ENCODE data around the gene GHR. TPM values are rescaled to one million over a fixed set of nuclear protein-coding genes. Genes with fewer than 3 reads are reported as not detected.

GHR gene
- total RNA-seq, 4 donors from 2014 or later: 16.9 to 20.9 (median 20.2) TPM

GRCh38 chr5:42520203-42520602 lies 97.0 kb downstream of the GHR start:
- Histone ChIP-seq H3K4me1 (peaks cover 6% of the 10 kb centered on the region), H3K9me3 (no peaks in the 10 kb centered on the region), H3K4me3 (no peak overlapping the region), H3K36me3 (no peaks in the 10 kb centered on the region), H3K27me3 (no peaks in the 10 kb centered on the region), H3K27ac (no peak overlapping the region)
- DNase-seq (ENCODE audit: low spot score in 2 of 2): no peak
- TF ChIP-seq POLR2A (IDR thresholded peaks at IDR 0.05) (no peak), POLR2AphosphoS5 (IDR thresholded peaks at IDR 0.05) (no peak), CTCF (IDR thresholded peaks at IDR 0.05) (no peak), EP300 (IDR thresholded peaks at IDR 0.05) (no peak)

GRCh38 chr5:42520957-42521356 lies 97.7 kb downstream of the GHR start:
- Histone ChIP-seq H3K9me3 (no peaks in the 10 kb centered on the region), H3K27me3 (no peaks in the 10 kb centered on the region), H3K36me3 (no peaks in the 10 kb centered on the region), H3K27ac (no peak overlapping the region), H3K4me1 (peaks cover 6% of the 10 kb centered on the region), H3K4me3 (no peak overlapping the region)
- no peak for DNase-seq (ENCODE audit: low spot score in 2 of 2)
- WGBS: 83% methylated on average over 4 of the region's 4 CpGs
- TF ChIP-seq POLR2AphosphoS5 (IDR thresholded peaks at IDR 0.05) (no peak), POLR2A (IDR thresholded peaks at IDR 0.05) (no peak), EP300 (IDR thresholded peaks at IDR 0.05) (no peak), CTCF (IDR thresholded peaks at IDR 0.05) (no peak)

GRCh38 chr5:42521406-42521805 lies 98.2 kb downstream of the GHR start:
- no peaks in the 10 kb centered on the region for H3K9me3 ChIP-seq
- no peak overlapping the region for H3K27ac ChIP-seq
- DNase-seq (ENCODE audit: low spot score in 2 of 2): no peak
- WGBS: 73% methylated on average over 2 of the region's 2 CpGs
- TF ChIP-seq POLR2AphosphoS5 (IDR thresholded peaks at IDR 0.05): no peak
- TF ChIP-seq POLR2A (IDR thresholded peaks at IDR 0.05): no peak
- no peak for TF ChIP-seq CTCF (IDR thresholded peaks at IDR 0.05)
- no peak for TF ChIP-seq EP300 (IDR thresholded peaks at IDR 0.05)
- H3K4me3 ChIP-seq: no peak overlapping the region
- no peaks in the 10 kb centered on the region for H3K36me3 ChIP-seq
- H3K27me3 ChIP-seq: no peaks in the 10 kb centered on the region
- peaks cover 6% of the 10 kb centered on the region for H3K4me1 ChIP-seq

GRCh38 chr5:42522783-42523182 lies 99.5 kb downstream of the GHR start:
- peaks cover 6% of the 10 kb centered on the region for H3K4me1 ChIP-seq
- 55% methylated on average over 1 of the region's 1 CpG for WGBS
- H3K27me3 ChIP-seq: no peaks in the 10 kb centered on the region
- H3K4me3 ChIP-seq: no peak overlapping the region
- no peaks in the 10 kb centered on the region for H3K9me3 ChIP-seq
- H3K27ac ChIP-seq: no peak overlapping the region
- DNase-seq (ENCODE audit: low spot score in 2 of 2): no peak
- H3K36me3 ChIP-seq: no peaks in the 10 kb centered on the region
- TF ChIP-seq CTCF (IDR thresholded peaks at IDR 0.05) (no peak), POLR2AphosphoS5 (IDR thresholded peaks at IDR 0.05) (no peak), POLR2A (IDR thresholded peaks at IDR 0.05) (no peak), EP300 (IDR thresholded peaks at IDR 0.05) (no peak)

GRCh38 chr5:42526179-42526578 lies 102.9 kb downstream of the GHR start:
- Histone ChIP-seq H3K4me3 (no peak overlapping the region), H3K27ac (no peak overlapping the region), H3K27me3 (no peaks in the 10 kb centered on the region), H3K9me3 (no peaks in the 10 kb centered on the region), H3K36me3 (no peaks in the 10 kb centered on the region), H3K4me1 (peaks cover 3% of the 10 kb centered on the region)
- WGBS: 82% methylated on average over 1 of the region's 1 CpG
- TF ChIP-seq CTCF (IDR thresholded peaks at IDR 0.05) (no peak), POLR2A (IDR thresholded peaks at IDR 0.05) (no peak), POLR2AphosphoS5 (IDR thresholded peaks at IDR 0.05) (no peak), EP300 (IDR thresholded peaks at IDR 0.05) (no peak)
- no peak for DNase-seq (ENCODE audit: low spot score in 2 of 2)

Measured in suprapubic skin (tissue), 4 donors.